ENCODE data around the gene ICAM1. TPM values are rescaled to one million over a fixed set of nuclear protein-coding genes. Genes with fewer than 3 reads are reported as not detected.

ICAM1 gene
- total RNA-seq, 1 experiment from 2014 or later = 5.1 TPM

DNA sequence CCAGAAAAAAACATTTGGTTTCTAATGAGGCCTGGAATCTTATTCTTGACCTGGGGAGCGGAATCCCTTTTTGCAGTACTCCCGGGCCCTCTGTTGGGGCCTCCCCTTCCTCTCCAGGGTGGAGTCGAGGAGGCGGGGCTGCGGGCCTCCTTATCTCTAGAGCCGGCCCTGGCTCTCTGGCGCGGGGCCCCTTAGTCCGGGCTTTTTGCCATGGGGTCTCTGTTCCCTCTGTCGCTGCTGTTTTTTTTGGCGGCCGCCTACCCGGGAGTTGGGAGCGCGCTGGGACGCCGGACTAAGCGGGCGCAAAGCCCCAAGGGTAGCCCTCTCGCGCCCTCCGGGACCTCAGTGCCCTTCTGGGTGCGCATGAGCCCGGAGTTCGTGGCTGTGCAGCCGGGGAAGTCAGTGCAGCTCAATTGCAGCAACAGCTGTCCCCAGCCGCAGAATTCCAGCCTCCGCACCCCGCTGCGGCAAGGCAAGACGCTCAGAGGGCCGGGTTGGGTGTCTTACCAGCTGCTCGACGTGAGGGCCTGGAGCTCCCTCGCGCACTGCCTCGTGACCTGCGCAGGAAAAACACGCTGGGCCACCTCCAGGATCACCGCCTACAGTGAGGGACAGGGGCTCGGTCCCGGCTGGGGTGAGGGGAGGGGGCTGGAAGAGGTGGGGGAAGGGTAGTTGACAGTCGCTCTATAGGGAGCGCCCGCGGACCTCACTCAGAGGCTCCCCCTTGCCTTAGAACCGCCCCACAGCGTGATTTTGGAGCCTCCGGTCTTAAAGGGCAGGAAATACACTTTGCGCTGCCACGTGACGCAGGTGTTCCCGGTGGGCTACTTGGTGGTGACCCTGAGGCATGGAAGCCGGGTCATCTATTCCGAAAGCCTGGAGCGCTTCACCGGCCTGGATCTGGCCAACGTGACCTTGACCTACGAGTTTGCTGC lies 16.1 kb downstream of the ICAM1 start, which contains the start of gene ICAM4:
ICAM4 (plus strand) TSS at position 153 of the 935 bp plus-strand sequence; CDS start at position 211, 58 bp downstream.
- Histone ChIP-seq H3K27ac (ENCODE audit: low read length) (no peak within 1 kb of the TSS), H4K20me1 (ENCODE audit: insufficient read depth, low read depth, low read length) (no peaks in the 10 kb centered on the region), H3K4me3 (ENCODE audit: low read length) (no peak within 1 kb of the TSS), H3K9ac (ENCODE audit: low read length) (no peak within 1 kb of the TSS), H3K4me2 (ENCODE audit: low read depth, low read length, poor library complexity, severe bottlenecking) (no peak within 1 kb of the TSS), H3K36me3 (ENCODE audit: insufficient read depth, low read length) (no peaks in the 10 kb centered on the region), H3K9me3 (ENCODE audit: low read length) (no peaks in the 10 kb centered on the region), H2AFZ (ENCODE audit: low read length) (no peak within 1 kb of the TSS), H3K9me2 (replicated peaks; ENCODE audit: insufficient read depth, low read length) (no peaks in the 10 kb centered on the region), H3K79me2 (ENCODE audit: low read length) (no peaks in the 10 kb centered on the region), H3K4me1 (ENCODE audit: low read length) (peaks cover 30% of the 10 kb centered on the region), H3K27me3 (ENCODE audit: low read length) (no peaks in the 10 kb centered on the region)
- no peak for DNase-seq

DNA sequence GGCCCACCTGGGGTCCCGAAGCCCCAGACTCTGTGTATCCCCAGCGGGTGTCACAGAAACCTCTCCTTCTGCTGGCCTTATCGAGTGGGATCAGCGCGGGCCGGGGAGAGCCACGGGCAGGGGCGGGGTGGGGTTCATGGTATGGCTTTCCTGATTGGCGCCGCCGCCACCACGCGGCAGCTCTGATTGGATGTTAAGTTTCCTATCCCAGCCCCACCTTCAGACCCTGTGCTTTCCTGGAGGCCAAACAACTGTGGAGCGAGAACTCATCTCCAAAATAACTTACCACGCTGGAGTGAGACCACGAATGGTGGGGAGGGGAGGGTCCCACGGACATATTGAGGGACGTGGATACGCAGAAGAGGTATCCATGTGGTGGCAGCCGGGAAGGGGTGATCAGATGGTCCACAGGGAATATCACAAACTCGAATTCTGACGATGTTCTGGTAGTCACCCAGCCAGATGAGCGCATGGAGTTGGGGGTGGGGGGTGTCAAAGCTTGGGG lies 17.8 kb downstream of the ICAM1 start:
- Histone ChIP-seq H3K4me3 (ENCODE audit: low read length) (peak overlapping the region; percentile 68; the same call in 1 of the 2 replicates), H3K9me2 (replicated peaks; ENCODE audit: insufficient read depth, low read length) (no peaks in the 10 kb centered on the region), H3K4me1 (ENCODE audit: low read length) (peaks cover 30% of the 10 kb centered on the region), H3K27me3 (ENCODE audit: low read length) (no peaks in the 10 kb centered on the region), H3K9ac (ENCODE audit: low read length) (peak overlapping the region; percentile 79), H3K79me2 (ENCODE audit: low read length) (no peaks in the 10 kb centered on the region), H3K4me2 (ENCODE audit: low read depth, low read length, poor library complexity, severe bottlenecking) (peak overlapping the region; percentile 76), H3K27ac (ENCODE audit: low read length) (peak overlapping the region; percentile 50), H2AFZ (ENCODE audit: low read length) (peak overlapping the region; percentile 93), H4K20me1 (ENCODE audit: insufficient read depth, low read depth, low read length) (no peaks in the 10 kb centered on the region), H3K36me3 (ENCODE audit: insufficient read depth, low read length) (no peaks in the 10 kb centered on the region), H3K9me3 (ENCODE audit: low read length) (no peaks in the 10 kb centered on the region)
- DNase-seq = peak; percentile 94

GRCh38 chr19:10289167-10289835 lies 18.4 kb downstream of the ICAM1 start:
- peak overlapping the region; percentile 79 for H3K9ac ChIP-seq (ENCODE audit: low read length)
- H3K27ac ChIP-seq (ENCODE audit: low read length) = peak overlapping the region; percentile 50
- DNase-seq = peak; percentile 97
- peak overlapping the region; percentile 76 for H3K4me2 ChIP-seq (ENCODE audit: low read depth, low read length, poor library complexity, severe bottlenecking)
- H3K4me1 ChIP-seq (ENCODE audit: low read length) = peaks cover 30% of the 10 kb centered on the region
- peak overlapping the region; percentile 93 for H2AFZ ChIP-seq (ENCODE audit: low read length)
- H3K36me3 ChIP-seq (ENCODE audit: insufficient read depth, low read length) = no peaks in the 10 kb centered on the region
- H3K79me2 ChIP-seq (ENCODE audit: low read length) = no peaks in the 10 kb centered on the region
- H3K4me3 ChIP-seq (ENCODE audit: low read length) = peak overlapping the region; percentile 68
- H3K9me2 ChIP-seq (replicated peaks; ENCODE audit: insufficient read depth, low read length) = no peaks in the 10 kb centered on the region
- no peaks in the 10 kb centered on the region for H3K27me3 ChIP-seq (ENCODE audit: low read length)
- no peaks in the 10 kb centered on the region for H3K9me3 ChIP-seq (ENCODE audit: low read length)
- H4K20me1 ChIP-seq (ENCODE audit: insufficient read depth, low read depth, low read length) = no peaks in the 10 kb centered on the region

GRCh38 chr19:10289836-10290356 lies 19.0 kb downstream of the ICAM1 start, which contains the start of gene ICAM5:
Gene ICAM5 (plus strand): TSS chr19:10289952. CDS start chr19:10290044, 92 bp downstream.
- Histone ChIP-seq H2AFZ (ENCODE audit: low read length) (peak within 1 kb of the TSS; percentile 93), H3K9me2 (replicated peaks; ENCODE audit: insufficient read depth, low read length) (no peaks in the 10 kb centered on the region), H3K4me1 (ENCODE audit: low read length) (peaks cover 30% of the 10 kb centered on the region), H3K4me2 (ENCODE audit: low read depth, low read length, poor library complexity, severe bottlenecking) (peak within 1 kb of the TSS; percentile 76), H3K4me3 (ENCODE audit: low read length) (peak within 1 kb of the TSS; percentile 68), H3K9ac (ENCODE audit: low read length) (peak within 1 kb of the TSS; percentile 79), H4K20me1 (ENCODE audit: insufficient read depth, low read depth, low read length) (no peaks in the 10 kb centered on the region), H3K79me2 (ENCODE audit: low read length) (no peaks in the 10 kb centered on the region), H3K27me3 (ENCODE audit: low read length) (no peaks in the 10 kb centered on the region), H3K9me3 (ENCODE audit: low read length) (no peaks in the 10 kb centered on the region), H3K36me3 (ENCODE audit: insufficient read depth, low read length) (no peaks in the 10 kb centered on the region), H3K27ac (ENCODE audit: low read length) (peak within 1 kb of the TSS; percentile 50)
- DNase-seq = peak; percentile 59

DNA sequence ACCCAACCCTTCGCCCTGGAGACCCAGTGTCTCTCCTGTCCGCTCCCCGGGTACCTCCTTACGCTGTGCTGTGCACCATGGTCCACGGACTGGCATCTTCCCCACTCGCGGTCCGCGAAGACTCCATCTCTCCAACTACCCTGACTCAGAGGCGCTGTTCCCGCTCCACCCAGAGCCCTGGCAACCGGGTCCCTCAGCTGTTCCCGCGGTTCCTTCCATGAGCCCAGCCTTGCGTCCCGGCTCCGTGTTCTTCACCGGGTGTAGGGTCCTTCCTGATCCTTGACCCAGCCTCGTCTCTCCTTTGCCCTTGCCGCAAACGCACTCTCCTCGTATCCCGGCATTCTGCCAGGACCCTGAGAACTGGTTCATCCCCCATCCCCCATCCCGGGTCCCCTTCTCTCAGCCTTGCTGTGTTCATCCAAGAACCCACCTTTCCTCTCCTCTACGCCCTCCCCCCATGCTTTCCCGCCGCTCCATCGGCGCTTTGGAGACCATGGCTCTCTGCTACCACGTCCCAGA lies 19.5 kb downstream of the ICAM1 start:
- no peak overlapping the region for H3K27ac ChIP-seq (ENCODE audit: low read length)
- no peaks in the 10 kb centered on the region for H3K9me3 ChIP-seq (ENCODE audit: low read length)
- no peaks in the 10 kb centered on the region for H3K27me3 ChIP-seq (ENCODE audit: low read length)
- no peaks in the 10 kb centered on the region for H3K79me2 ChIP-seq (ENCODE audit: low read length)
- no peaks in the 10 kb centered on the region for H3K36me3 ChIP-seq (ENCODE audit: insufficient read depth, low read length)
- peaks cover 33% of the 10 kb centered on the region for H3K4me1 ChIP-seq (ENCODE audit: low read length)
- H4K20me1 ChIP-seq (ENCODE audit: insufficient read depth, low read depth, low read length) = no peaks in the 10 kb centered on the region
- no peaks in the 10 kb centered on the region for H3K9me2 ChIP-seq (replicated peaks; ENCODE audit: insufficient read depth, low read length)
- H3K4me3 ChIP-seq (ENCODE audit: low read length) = peak overlapping the region; percentile 68
- no peak overlapping the region for H2AFZ ChIP-seq (ENCODE audit: low read length)
- peak overlapping the region; percentile 79 for H3K9ac ChIP-seq (ENCODE audit: low read length)
- H3K4me2 ChIP-seq (ENCODE audit: low read depth, low read length, poor library complexity, severe bottlenecking) = peak overlapping the region; percentile 76
- no peak for DNase-seq

DNA sequence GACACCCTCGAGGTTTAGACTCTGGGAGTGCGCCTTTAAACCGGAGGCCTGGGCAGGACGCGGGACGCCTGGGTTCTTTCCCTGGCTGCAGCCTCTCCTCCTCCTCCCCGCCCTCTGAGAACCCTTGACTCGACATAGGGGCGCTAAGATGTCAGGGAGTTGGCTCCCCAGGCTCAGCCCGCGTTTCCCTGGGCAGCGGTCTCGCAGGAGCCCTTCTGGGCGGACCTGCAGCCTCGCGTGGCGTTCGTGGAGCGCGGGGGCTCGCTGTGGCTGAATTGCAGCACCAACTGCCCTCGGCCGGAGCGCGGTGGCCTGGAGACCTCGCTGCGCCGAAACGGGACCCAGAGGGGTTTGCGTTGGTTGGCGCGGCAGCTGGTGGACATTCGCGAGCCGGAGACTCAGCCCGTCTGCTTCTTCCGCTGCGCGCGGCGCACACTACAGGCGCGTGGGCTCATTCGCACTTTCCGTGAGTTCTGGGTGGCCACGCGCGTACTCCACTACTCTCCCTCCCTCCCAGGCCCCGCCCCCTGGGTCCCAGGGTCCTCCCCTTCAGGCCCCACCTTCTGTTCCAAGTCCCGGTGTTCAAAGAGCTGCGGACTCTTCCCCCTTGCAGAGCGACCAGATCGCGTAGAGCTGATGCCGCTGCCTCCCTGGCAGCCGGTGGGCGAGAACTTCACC lies 20.1 kb downstream of the ICAM1 start:
- no peaks in the 10 kb centered on the region for H3K27me3 ChIP-seq (ENCODE audit: low read length)
- no peaks in the 10 kb centered on the region for H3K9me2 ChIP-seq (replicated peaks; ENCODE audit: insufficient read depth, low read length)

GRCh38 chr19:10291554-10292205 lies 20.8 kb downstream of the ICAM1 start:
- Histone ChIP-seq H3K9me2 (replicated peaks; ENCODE audit: insufficient read depth, low read length) (no peaks in the 10 kb centered on the region), H3K4me2 (ENCODE audit: low read depth, low read length, poor library complexity, severe bottlenecking) (no peak overlapping the region), H4K20me1 (ENCODE audit: insufficient read depth, low read depth, low read length) (no peaks in the 10 kb centered on the region), H3K4me3 (ENCODE audit: low read length) (no peak overlapping the region), H3K9ac (ENCODE audit: low read length) (no peak overlapping the region), H3K9me3 (ENCODE audit: low read length) (no peaks in the 10 kb centered on the region), H3K27ac (ENCODE audit: low read length) (no peak overlapping the region), H3K36me3 (ENCODE audit: insufficient read depth, low read length) (no peaks in the 10 kb centered on the region), H3K79me2 (ENCODE audit: low read length) (no peaks in the 10 kb centered on the region), H3K4me1 (ENCODE audit: low read length) (peaks cover 38% of the 10 kb centered on the region), H2AFZ (ENCODE audit: low read length) (no peak overlapping the region), H3K27me3 (ENCODE audit: low read length) (no peaks in the 10 kb centered on the region)
- DNase-seq = no peak

More for the DNA sequence above, 20.1 kb downstream of the ICAM1 start:
- no peak for DNase-seq
- no peak overlapping the region for H2AFZ ChIP-seq (ENCODE audit: low read length)
- no peaks in the 10 kb centered on the region for H4K20me1 ChIP-seq (ENCODE audit: insufficient read depth, low read depth, low read length)
- no peaks in the 10 kb centered on the region for H3K9me3 ChIP-seq (ENCODE audit: low read length)
- H3K27ac ChIP-seq (ENCODE audit: low read length) = no peak overlapping the region
- H3K4me1 ChIP-seq (ENCODE audit: low read length) = peaks cover 38% of the 10 kb centered on the region
- H3K4me3 ChIP-seq (ENCODE audit: low read length) = no peak overlapping the region
- no peak overlapping the region for H3K9ac ChIP-seq (ENCODE audit: low read length)
- H3K36me3 ChIP-seq (ENCODE audit: insufficient read depth, low read length) = no peaks in the 10 kb centered on the region
- no peaks in the 10 kb centered on the region for H3K79me2 ChIP-seq (ENCODE audit: low read length)
- H3K4me2 ChIP-seq (ENCODE audit: low read depth, low read length, poor library complexity, severe bottlenecking) = peak overlapping the region; percentile 76
